Uterus (tissue), 2 donors: ENCODE measurements around the gene COLGALT1.
"Not testable (repeated sequence)": the region's sequence is repeated elsewhere in the genome, so short reads cannot be mapped to it uniquely, and the experiment has no call there.

Experiments used
- CTCF ChIP-seq, 4 experiments: fragments of 200-600 bp in 2 of 4; fragments of 450-650 bp in 2 of 4; sonication (generic) in 2 of 4; IDR thresholded peaks; one replicate each; pipeline ENCODE4 v1.5.1; 2016 to 2019; ENCODE audit warnings: antibody characterized with exemption in 4 of 4, mild to moderate bottlenecking in 2 of 4, moderate library complexity in 1 of 4
- POLR2A ChIP-seq, 2 donors: fragments of 450-650 bp; IDR thresholded peaks; one replicate each; pipeline ENCODE4 v1.6.1; 2016; ENCODE audit warnings: antibody characterized with exemption in 2 of 2, mild to moderate bottlenecking in 1 of 2, moderate library complexity in 1 of 2

GRCh38 chr19:17594296-17594695, 38.8 kb downstream of the COLGALT1 start:
- TF ChIP-seq POLR2A, CTCF (IDR thresholded peaks at IDR 0.05): not testable (repeated sequence)
